DND-41 (cell line): Measurements from ENCODE around the gene ANKRD12.

ENCODE experiments used
- ATAC-seq: fragments of 200-7000 bp; cut with Tn5 transposase; 3 replicates; pipeline ENCODE4 v1.9.1; 2021; ENCODE audit warnings: low read depth; ENCODE audit not compliant: insufficient read depth
- DNase-seq: peaks from one replicate; pipeline ENCODE4 v3.0.0-alpha.2; 2020
- H2AFZ ChIP-seq: 2 replicates; pipeline ENCODE4 v1.6.0; 2012; ENCODE audit warnings: low read depth, low read length
- H3K27ac ChIP-seq: 2 replicates; pipeline ENCODE4 v1.5.1; 2012; ENCODE audit warnings: low read length, inconsistent platforms
- H3K27me3 ChIP-seq: fragments of 200-600 bp; sonication (generic); 2 replicates; pipeline ENCODE4 v1.6.0; 2012; ENCODE audit warnings: low read length, mild to moderate bottlenecking, inconsistent platforms; ENCODE audit not compliant: insufficient read depth, poor library complexity
- H3K36me3 ChIP-seq: 2 replicates; pipeline ENCODE4 v1.5.1; 2012; ENCODE audit warnings: low read length, inconsistent platforms; ENCODE audit not compliant: insufficient read depth
- H3K4me1 ChIP-seq: 2 replicates; pipeline ENCODE4 v1.5.1; 2012; ENCODE audit warnings: mild to moderate bottlenecking, low read length; ENCODE audit not compliant: insufficient read depth
- H3K4me2 ChIP-seq: 2 replicates; pipeline ENCODE4 v1.6.0; 2012; ENCODE audit warnings: mild to moderate bottlenecking, moderate library complexity, low read length, inconsistent platforms; ENCODE audit not compliant: insufficient read depth
- H3K4me3 ChIP-seq, 2 experiments: fragments of 200-600 bp in 1 of 2; shearing (Covaris generic) in 1 of 2; 2 replicates each; pipeline ENCODE4 v1.5.1; 2012 to 2016; ENCODE audit warnings: inconsistent platforms in 2 of 2, low read length in 2 of 2, mild to moderate bottlenecking in 2 of 2, low read depth in 1 of 2, moderate library complexity in 1 of 2
- H3K79me2 ChIP-seq: 2 replicates; pipeline ENCODE4 v1.6.0; 2012; ENCODE audit warnings: low read length, inconsistent platforms; ENCODE audit not compliant: insufficient read depth
- H3K9ac ChIP-seq: 2 replicates; pipeline ENCODE4 v1.6.0; 2012; ENCODE audit warnings: low read depth, mild to moderate bottlenecking, inconsistent platforms, low read length, moderate library complexity
- H3K9me3 ChIP-seq: 2 replicates; pipeline ENCODE4 v1.5.1; 2012; ENCODE audit warnings: low read length, moderate library complexity, mild to moderate bottlenecking, inconsistent platforms; ENCODE audit not compliant: insufficient read depth, severe bottlenecking
- H4K20me1 ChIP-seq: 2 replicates; pipeline ENCODE4 v1.6.0; 2012; ENCODE audit warnings: low read length; ENCODE audit not compliant: insufficient read depth
- EZH2 ChIP-seq: IDR thresholded peaks from 3 replicates; pipeline ENCODE4 v1.6.1; 2012; ENCODE audit warnings: borderline replicate concordance, low read depth, mild to moderate bottlenecking, moderate library complexity, low read length, inconsistent platforms; ENCODE audit not compliant: severe bottlenecking
- TF ChIP-seq, protein P1 (sequence below): IDR thresholded peaks from 2 replicates; pipeline ENCODE4 v1.5.1; 2012; ENCODE audit warnings: borderline replicate concordance, low read length, moderate library complexity, mild to moderate bottlenecking; ENCODE audit not compliant: poor library complexity, severe bottlenecking; ENCODE audit errors: extremely low read depth

The ANKRD12 gene

DNA sequence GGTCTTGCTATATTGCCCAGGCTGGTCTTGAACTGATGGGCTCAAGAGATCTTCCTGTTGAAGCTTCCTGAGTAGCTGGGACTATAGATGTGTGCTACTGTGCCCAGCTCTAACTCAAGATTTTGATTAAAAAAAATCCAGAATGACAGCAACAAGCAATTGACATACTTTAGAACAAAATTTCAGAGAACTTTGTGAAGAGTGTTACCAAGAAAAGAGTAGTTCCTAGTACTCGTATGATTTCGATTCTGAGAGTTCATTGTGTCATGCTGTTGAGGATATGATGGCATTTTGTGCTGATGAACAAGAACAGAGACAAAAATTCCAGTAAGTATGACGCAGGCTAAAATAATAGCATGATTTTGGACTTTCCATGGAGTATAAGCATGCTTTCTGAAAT is 107.8 kb downstream of the ANKRD12 start:
- no peak overlapping the region for H2AFZ ChIP-seq
- ATAC-seq = no peak
- no peak overlapping the region for H3K9ac ChIP-seq
- no peaks in the 10 kb centered on the region for H3K79me2 ChIP-seq
- no peaks in the 10 kb centered on the region for H3K4me1 ChIP-seq
- H3K4me3 ChIP-seq = no peak overlapping the region
- no peak overlapping the region for H3K27ac ChIP-seq
- H3K27me3 ChIP-seq = no peaks in the 10 kb centered on the region
- no peaks in the 10 kb centered on the region for H4K20me1 ChIP-seq
- TF ChIP-seq, protein P1, sequence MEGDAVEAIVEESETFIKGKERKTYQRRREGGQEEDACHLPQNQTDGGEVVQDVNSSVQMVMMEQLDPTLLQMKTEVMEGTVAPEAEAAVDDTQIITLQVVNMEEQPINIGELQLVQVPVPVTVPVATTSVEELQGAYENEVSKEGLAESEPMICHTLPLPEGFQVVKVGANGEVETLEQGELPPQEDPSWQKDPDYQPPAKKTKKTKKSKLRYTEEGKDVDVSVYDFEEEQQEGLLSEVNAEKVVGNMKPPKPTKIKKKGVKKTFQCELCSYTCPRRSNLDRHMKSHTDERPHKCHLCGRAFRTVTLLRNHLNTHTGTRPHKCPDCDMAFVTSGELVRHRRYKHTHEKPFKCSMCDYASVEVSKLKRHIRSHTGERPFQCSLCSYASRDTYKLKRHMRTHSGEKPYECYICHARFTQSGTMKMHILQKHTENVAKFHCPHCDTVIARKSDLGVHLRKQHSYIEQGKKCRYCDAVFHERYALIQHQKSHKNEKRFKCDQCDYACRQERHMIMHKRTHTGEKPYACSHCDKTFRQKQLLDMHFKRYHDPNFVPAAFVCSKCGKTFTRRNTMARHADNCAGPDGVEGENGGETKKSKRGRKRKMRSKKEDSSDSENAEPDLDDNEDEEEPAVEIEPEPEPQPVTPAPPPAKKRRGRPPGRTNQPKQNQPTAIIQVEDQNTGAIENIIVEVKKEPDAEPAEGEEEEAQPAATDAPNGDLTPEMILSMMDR = no peak
- no peak for TF ChIP-seq EZH2
- H3K36me3 ChIP-seq = peaks cover 7% of the 10 kb centered on the region; the same call in 1 of the 2 replicates
- no peaks in the 10 kb centered on the region for H3K9me3 ChIP-seq
- H3K4me2 ChIP-seq = no peak overlapping the region
- no peak for DNase-seq

DNA sequence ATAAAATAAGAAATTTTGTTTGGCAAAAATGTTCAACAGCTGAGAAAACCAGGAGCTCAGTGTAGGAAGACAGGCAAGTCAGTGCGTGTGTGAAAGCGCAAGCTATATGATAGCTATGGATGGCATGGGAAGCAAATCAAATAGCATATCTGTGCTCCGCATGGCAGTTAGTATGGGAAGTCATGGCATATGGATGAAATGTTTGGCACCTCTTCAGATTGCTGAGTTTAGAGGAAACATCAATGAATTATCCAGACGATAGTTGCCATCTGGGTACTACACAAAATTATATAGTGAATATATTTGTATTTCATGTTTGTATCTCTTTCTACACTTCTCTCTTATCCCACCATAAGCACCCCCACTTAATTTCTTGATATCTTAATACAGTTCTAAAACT is 112.1 kb downstream of the ANKRD12 start:
- peaks cover 5% of the 10 kb centered on the region; the same call in 1 of the 2 replicates for H3K36me3 ChIP-seq
- H3K27ac ChIP-seq = no peak overlapping the region
- no peaks in the 10 kb centered on the region for H3K4me1 ChIP-seq
- ATAC-seq (no peak), DNase-seq (no peak)
- no peaks in the 10 kb centered on the region for H3K9me3 ChIP-seq
- H3K79me2 ChIP-seq = no peaks in the 10 kb centered on the region
- no peak overlapping the region for H3K4me2 ChIP-seq
- no peak for TF ChIP-seq EZH2
- TF ChIP-seq, protein P1 = no peak
- H3K27me3 ChIP-seq = no peaks in the 10 kb centered on the region
- H4K20me1 ChIP-seq = no peaks in the 10 kb centered on the region
- H2AFZ ChIP-seq = no peak overlapping the region
- H3K4me3 ChIP-seq = no peak overlapping the region
- H3K9ac ChIP-seq = no peak overlapping the region

DNA sequence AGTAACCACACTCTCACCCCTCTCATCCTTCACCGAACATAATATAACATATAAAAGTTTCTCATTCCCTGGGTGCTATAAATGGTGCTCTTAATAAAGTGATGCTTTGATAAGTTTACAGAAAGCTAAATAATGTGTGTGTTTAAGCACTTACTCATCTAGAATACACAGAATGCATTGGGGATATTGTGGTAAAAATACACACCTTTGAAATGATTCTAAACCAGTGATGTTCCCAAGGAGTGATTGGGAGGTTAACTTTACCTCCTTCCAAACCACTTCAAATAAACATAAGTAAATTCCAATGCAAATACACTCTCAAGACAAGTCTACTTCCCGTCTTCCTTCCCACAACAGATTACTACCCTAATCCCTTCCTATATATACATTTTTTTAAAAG is 112.7 kb downstream of the ANKRD12 start:
- Histone ChIP-seq H4K20me1 (no peaks in the 10 kb centered on the region), H3K4me3 (no peak overlapping the region), H3K4me2 (no peak overlapping the region), H3K36me3 (peaks cover 8% of the 10 kb centered on the region; the same call in 1 of the 2 replicates), H2AFZ (no peak overlapping the region), H3K27ac (no peak overlapping the region), H3K4me1 (no peaks in the 10 kb centered on the region), H3K9ac (no peak overlapping the region), H3K27me3 (no peaks in the 10 kb centered on the region), H3K79me2 (no peaks in the 10 kb centered on the region), H3K9me3 (no peaks in the 10 kb centered on the region)
- TF ChIP-seq, protein P1 = no peak
- no peak for TF ChIP-seq EZH2
- DNase-seq = no peak
- ATAC-seq = no peak

DNA sequence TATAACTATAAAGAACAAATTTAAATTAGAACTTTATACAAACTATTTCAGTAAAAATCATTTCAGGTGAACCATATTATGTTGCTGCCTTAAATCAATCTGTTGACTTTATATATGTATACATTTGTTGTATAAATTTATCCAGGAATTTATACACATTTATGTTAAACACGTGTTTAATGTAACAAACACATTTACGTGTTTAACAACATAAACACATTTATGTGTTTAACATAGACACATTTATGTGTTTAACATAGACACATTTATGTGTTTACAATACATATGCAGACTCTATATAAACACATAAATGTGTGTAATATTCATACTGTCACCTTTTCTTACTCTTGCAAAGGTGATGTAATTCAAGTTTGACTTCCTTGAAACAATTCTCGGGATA is 122.6 kb downstream of the ANKRD12 start:
- no peaks in the 10 kb centered on the region for H3K27me3 ChIP-seq
- no peak for ATAC-seq
- no peak for DNase-seq
- no peaks in the 10 kb centered on the region for H3K79me2 ChIP-seq
- TF ChIP-seq, protein P1 = no peak
- TF ChIP-seq EZH2 = no peak
- H3K4me2 ChIP-seq = no peak overlapping the region
- peaks cover 3% of the 10 kb centered on the region; the same call in 1 of the 2 replicates for H3K36me3 ChIP-seq
- no peak overlapping the region for H2AFZ ChIP-seq
- H3K4me1 ChIP-seq = no peaks in the 10 kb centered on the region
- H3K4me3 ChIP-seq = no peak overlapping the region
- no peak overlapping the region for H3K9ac ChIP-seq
- no peak overlapping the region for H3K27ac ChIP-seq
- H4K20me1 ChIP-seq = no peaks in the 10 kb centered on the region
- no peaks in the 10 kb centered on the region for H3K9me3 ChIP-seq
